ENCODE measurements around the gene GDAP2.
"Not testable (repeated sequence)": the region's sequence is repeated elsewhere in the genome, so short reads cannot be mapped to it uniquely, and the experiment has no call there.

GDAP2 gene

DNA sequence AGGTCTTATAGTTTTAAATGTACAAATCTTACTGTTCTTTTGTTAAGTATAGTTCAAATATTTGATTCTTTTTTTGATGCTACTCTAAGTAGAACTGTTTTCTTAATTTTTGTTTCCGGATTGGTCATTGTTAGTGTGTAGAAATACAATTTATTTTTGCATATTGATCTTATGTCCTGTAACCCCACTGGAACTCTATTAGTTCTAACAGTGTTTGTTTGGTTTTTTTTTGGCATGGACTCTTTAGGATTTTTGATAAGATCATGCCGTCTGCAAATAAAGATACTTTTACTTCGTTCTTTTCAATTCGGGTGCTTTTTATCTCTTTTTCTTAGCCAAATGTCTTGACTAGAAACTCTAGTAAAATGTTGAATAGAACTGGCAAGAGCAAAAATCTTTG, 26.5 kb downstream of the GDAP2 start:
- DNase-seq (ENCODE audit: low read depth in 2 of 3, low spot score in 1 of 3): no peak

DNA sequence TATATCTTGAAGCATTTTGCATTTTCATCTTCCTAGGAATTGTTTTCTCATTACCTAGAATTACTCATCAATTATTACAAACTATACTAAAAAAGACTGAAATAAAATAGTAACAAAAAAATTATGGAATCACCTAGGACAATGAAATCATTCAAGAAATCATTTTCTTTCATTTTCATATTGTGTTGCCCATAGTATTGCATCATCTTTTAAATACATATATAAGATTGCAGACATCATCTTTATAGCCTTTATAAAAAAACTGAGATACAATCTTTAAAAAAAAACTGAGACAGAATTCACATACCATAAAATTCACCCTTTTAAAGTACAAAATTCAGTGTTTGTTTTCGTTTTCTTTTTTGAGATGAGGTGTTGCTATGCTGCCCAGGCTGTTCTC, 29.6 kb downstream of the GDAP2 start:
- DNase-seq (ENCODE audit: low read depth in 2 of 3, low spot score in 1 of 3): no peak

DNA sequence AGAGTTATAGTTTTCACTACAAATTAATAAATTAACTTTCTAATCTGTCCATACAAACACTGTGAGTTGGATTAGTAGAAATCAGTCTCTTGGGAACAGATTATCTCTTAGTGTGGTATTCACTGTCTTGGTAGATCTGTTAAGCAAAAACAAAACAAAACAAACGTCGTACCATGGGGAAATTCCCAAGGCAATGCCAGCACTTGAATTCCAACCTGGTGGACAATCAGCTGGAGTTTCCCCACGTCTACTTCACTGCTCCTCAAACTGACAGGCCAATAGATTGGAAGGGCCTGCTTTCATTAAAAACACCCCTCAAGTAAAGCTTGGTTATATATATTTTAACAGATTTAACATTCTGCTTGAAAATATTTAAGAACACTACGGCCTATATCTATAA, 31.9 kb downstream of the GDAP2 start:
- no peak for DNase-seq (ENCODE audit: low read depth in 2 of 3, low spot score in 1 of 3)

DNA sequence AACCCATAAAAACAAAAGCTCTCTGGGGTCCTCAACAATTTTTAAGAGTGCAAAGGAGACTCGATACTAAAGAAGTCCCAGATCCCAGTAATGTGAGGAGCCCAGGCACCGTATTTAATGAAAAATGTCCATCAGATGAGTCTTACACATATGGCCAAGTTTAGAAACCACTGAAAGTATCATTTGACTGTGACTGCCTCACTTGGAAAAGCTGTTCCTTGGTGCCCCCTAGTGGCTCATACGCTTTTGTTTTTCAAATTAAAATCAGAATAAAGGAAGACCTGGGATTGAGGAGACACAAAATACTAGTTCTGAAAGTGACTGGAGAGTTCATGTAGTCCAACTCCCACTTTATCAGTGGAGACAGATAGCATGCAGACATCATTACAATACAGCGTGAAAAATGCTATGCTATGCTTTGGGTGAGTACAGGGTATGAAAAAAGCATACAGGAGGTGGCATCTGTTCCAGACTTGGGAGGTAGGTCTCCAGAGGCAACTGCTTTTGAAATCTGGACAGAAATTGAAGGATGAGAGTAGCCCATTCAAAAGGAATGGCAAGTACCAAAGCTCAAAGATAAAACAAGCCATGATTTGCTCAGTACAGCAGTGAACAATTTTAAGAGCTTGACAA, 33.8 kb downstream of the GDAP2 start:
- DNase-seq (ENCODE audit: low read depth in 2 of 3, low spot score in 1 of 3): peak; percentile 32 to 67 (median 51)

DNA sequence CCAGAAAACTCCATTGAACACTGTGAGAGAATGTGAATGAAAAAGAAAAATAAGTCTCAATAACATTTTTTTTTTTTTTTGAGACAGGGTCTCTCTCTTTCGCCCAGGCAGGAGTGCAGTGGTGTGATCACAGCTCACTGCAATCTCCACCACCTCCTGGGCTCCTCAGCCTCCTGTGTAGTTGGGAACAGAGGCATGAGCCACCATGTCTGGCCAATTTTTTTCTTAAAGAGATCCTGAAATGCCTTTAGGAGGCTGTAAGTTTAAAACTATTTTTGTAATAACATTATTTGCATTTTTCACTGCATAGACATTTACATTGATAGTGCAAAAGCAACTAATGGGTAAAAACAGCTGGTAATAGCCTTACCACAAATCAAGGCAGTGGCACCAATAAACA, 35.3 kb downstream of the GDAP2 start:
- no peak for DNase-seq (ENCODE audit: low read depth in 2 of 3, low spot score in 1 of 3)

DNA sequence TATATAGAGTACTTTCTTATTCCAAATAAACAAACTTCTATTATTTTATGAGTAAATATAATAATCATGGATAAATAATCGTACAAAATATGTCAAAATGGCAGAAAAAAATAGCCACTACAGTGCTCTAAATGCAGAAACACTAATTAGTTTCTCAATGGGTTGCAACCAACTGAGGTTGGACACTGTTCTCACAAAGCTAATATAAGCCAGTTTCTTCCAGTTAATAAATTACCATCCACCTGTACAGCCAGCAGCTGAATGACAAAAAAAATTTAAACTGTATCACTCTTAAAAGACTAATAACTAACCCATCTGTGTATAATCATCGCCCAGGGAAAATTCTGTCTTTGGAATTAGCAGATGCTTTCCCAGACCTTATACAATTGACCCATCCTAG, 36.9 kb downstream of the GDAP2 start:
- no peak for DNase-seq (ENCODE audit: low read depth in 2 of 3, low spot score in 1 of 3)

DNA sequence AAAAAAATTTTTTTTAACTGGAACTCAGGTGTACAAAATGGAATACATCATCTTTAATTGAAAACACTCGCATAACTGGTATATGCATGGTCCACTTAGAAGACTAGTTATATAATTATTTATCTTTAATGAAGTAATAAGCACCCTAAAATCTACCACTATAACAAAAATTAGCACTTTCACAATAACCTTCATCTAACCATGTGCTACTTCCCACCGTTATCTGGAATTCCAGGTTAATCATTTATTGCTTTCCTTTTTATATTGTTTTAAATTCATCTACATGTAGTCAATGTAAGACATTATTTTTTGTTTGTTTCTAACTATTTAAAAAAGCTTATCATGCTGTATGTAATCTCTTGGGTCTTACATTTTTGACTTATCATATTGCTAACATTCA, 39.0 kb downstream of the GDAP2 start:
- no peak for DNase-seq (ENCODE audit: low read depth in 2 of 3, low spot score in 1 of 3)

DNA sequence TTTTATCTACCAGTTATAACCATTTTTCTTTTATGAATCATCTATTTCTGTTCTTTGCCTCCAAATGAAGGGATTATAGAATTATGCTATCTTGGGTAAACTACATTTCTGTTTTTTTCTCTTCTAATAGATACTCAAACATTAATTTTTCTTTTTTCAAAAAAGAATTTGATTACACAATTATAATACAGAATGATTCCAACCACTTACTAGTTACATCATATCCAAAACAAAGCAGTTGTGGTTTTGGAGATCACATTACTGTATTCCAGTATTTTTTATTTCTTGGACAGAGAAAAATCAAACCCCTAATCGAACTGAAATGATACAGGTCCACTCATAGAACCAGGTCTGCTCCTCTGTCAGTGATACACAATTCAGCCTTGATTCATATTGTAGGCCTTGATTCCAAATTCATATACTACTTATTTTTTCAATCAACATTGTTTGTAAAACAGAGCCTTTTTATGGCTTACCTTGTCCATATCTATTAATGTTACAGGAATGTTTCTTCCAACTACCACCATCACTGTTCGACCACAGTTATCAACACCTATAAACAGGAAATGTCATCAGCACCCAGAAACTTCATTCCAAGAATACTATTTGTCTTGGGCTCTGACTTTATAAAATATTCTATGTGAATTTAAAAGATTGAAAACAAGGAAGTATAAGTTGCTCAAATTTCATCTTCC, 43.2 kb downstream of the GDAP2 start:
- DNase-seq (ENCODE audit: low read depth in 2 of 3, low spot score in 1 of 3): no peak

DNA sequence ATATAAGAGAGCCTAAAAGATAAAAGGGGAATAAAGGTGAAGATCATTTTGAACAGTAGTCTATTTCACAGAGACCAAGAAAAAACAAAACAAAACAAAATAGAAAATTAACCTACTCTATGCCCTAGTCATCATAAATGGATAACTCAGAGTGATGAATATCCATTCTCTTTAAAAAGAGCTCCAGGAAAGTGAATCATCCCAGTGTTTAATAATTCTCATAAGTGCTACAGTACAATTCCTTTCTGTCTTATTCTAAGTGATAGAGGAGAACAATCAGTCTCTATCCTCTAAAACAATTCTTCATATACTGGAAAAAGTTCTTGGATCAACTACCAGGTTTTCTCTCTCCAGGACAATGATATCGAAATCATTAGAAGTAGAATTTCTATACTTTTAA, 45.8 kb downstream of the GDAP2 start:
- DNase-seq (ENCODE audit: low read depth in 2 of 3, low spot score in 1 of 3): no peak

DNA sequence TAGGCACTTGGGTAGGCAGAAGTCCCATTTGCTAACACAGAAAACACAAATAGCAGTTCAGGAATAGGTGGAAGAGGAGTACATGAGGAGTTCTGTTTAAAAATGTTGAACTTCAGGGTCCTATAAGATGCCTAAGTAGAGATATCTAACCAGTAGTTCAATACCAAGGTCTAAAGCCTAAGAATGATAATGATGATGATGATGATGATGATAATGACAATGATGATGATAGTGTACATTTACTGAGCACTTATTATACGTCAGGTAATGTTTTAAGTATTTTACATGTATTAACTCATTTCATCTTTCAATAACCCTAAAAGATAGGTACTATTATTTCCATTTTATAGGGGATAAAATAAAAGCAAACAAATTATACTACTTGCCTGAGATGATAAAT, 50.1 kb downstream of the GDAP2 start:
- no peak for DNase-seq (ENCODE audit: low read depth in 2 of 3, low spot score in 1 of 3)

DNA sequence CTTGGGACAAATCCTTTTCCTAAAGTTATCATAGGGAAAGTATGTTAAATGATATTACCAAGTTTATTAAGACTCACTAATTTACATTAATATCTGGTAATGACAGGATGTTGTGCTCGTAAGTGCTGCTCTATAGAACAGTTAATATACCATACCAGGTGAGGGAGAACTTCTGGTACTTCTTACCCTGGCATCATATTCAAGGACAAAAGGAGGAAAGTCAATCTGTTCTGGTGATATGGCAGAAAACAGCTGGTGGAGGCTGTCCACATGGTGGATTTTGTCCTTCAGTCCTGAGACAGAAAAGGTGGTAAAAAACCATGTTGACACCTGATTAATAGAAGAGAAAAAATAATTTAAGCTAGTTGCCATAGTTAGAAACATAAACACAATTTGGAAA, 51.6 kb downstream of the GDAP2 start:
- no peak for DNase-seq (ENCODE audit: low read depth in 2 of 3, low spot score in 1 of 3)

DNA sequence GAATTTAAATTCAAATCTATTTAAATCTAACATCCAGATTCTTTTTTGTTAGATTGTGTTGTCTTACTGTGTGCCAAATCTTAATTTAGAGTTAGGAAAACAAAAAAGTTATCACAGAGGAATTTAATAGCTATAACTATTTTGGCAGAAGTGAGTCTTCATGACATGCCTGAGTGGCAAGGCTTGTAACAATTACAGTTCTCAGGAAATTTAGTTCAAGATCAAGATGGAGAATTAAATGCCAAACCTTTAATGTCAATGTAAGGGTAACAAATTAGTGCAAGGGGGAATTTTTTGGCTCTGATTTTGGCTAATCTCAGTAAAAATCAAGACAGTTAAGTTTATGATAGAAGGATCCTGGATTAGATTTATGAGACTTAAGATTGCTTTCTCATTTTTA, 58.4 kb downstream of the GDAP2 start:
- DNase-seq (ENCODE audit: low read depth in 2 of 3, low spot score in 1 of 3): no peak

DNA sequence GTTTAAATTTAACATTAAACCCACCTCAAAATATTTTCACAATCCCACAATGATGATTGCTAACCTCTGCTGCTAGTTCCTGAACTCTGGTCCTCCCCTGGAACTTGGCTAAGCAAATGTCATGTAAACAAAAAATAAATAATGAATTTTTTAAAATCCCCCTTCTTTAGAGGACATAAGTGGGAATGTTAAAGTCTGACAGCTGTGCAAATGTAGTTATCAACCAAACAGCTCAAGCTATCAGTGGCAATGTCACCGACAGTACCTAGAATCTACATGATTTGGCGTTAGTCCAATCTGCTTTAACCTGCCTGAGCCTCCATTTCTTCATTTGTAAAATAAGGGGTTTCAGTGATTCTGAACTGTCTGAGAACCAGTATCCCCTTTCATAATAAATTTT, 67.7 kb downstream of the GDAP2 start:
- no peak for DNase-seq (ENCODE audit: low read depth in 2 of 3, low spot score in 1 of 3)

DNA sequence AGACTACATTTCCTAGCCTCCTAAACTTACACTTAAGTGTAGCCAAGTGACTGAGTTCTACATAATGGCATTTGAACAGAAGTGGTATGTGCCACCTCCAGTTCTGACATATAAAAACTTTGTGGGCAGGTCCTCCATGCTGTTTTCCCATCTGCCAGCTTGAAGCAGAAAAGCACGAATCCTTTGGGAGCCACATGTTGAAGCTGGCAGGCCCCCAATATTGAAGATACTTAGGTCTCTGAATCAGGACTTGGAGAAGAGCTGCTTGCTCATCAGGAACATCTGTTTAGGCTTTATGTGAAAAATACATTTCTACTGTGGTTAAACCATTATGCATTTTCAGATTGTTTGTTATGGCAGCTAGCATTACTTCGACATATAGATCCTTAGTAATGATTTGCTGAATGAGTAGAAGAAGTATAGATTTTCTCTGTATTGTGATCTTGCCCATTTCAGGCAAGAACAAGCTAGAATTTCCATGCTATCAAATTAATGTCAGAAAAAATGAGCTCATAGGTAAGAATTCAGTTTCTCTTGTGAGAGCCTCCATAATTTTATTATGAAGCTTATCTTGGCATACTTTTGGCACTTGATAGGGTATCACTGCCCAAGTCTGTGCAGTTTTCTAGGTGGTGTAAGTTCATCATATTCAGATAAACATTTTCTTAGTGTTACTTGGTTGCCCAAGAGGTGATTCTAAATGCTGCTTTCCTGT, 68.4 kb downstream of the GDAP2 start:
- no peak for DNase-seq (ENCODE audit: low read depth in 2 of 3, low spot score in 1 of 3)

DNA sequence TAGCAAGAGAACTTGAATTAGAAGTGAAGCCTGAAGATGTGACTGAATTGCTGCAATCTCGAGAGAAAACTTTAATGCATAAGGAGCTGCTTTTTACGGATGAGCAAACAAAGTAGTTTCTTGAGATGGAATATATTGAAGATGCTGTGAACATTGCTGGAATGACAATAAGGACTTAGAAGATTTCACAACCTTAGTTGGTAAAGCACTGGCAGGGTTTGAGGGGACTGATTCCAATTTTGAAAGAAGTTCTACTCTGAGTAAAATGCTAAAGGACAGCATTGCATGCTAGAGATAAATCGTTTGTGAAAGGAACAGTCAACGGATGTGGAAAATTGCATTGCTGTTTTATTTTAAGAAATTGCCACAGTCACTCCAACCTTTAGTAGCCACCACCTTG, 69.5 kb downstream of the GDAP2 start:
- DNase-seq (ENCODE audit: low read depth in 2 of 3, low spot score in 1 of 3): no peak

DNA sequence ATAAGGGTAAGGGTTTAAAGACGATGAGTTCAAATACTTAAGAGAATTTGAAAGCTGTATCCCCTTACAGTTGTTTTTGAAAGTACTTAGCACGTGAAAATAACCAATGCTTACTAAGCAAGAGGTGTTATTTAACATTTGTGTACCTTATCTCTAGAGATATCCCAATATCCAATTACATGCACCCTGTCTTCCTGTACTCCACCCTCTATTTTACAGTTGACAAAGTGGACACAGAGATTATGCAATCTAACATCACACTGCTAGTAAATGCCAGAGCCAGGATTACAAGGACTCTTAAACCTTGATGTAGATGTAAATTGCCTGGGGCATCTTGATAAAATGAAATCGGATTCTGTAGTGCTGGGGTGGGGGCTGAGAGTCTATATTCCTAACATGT, 72.0 kb downstream of the GDAP2 start:
- no peak for DNase-seq (ENCODE audit: low read depth in 2 of 3, low spot score in 1 of 3)

DNA sequence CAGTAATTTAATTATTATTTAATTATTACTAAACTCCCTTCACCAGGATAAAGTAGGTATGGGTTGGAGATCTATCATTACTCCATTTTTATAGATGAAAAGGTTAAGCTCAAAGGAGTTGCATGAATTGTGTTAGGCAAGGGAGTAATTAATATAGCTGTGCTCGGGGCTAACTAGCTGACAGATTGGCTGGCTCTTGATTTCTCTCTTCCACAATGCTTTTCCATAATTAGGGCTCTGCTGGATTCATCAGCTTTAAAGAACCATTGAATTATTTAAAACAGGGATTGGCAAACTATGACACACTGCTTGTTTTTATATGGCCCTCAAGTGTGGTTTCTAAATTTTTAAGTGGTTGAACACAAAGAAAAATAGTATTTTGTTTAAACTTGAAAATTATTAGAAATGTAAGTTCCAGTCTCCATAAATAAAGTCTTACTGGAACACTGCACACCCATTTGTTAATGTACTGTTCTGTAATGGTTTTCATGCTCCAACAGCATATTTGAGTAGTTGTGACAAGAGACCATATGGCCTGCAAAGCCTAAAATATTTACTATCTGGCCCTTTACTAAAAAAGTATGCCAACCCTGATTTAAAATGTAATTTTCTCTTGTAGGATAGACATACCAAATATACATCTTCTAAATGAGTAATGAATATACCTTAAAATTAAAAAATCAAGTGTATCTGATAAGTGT, 76.4 kb downstream of the GDAP2 start:
- no peak for DNase-seq (ENCODE audit: low read depth in 2 of 3, low spot score in 1 of 3)

DNA sequence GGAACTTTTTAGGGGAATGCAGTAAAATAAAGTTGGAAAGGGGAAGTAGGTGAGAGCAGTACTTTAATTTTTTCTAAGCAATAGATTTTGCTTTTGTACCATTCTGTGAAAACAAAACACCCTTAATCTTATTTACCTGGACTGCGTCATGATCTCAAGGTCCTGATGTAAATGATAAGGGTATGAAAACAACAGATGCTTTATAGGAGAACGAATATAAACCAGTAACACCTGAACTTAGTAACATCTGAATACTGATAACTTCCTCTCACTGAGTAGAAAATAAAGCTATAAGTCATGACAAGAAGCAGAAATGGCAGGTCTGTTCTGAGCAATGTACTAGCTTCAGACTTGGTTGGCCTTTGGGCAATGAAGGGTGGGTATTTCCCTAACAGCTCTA, 77.7 kb downstream of the GDAP2 start:
- DNase-seq (ENCODE audit: low read depth in 2 of 3, low spot score in 1 of 3): no peak

DNA sequence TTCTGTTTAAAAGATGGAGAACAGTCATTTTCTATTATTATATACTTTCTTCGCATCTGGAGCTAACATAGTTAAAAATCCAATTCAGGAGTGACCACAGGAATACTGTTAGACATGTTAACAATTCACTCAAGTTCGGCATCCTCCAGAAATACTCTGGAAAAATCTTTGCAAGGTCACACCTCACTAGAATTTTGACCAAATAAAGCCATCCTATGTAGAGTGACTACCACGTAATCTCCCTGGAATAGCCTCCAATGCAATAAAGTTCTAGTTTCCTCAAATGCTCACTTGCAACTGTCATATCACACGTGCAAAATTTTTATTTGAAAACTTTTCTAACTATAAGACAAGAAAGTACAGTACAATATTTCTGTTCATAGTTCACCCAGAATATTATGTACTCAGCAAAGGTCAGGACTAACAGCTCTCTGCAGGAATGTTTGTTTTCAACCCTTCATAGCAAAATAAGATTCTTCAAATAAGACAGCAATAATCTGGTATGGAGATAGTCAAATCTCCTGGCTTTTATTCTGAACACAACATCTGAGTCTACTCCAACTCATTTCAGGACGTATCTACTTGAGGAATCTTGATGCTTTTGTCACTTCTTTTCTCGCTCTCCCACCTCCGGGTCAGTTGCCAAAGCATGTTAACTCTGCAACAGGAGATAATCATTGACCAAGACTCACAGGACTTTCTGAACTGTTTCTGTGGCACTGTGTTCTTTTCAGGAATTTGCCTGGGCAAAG, 82.6 kb downstream of the GDAP2 start:
- DNase-seq (ENCODE audit: low read depth in 2 of 3, low spot score in 1 of 3): no peak

DNA sequence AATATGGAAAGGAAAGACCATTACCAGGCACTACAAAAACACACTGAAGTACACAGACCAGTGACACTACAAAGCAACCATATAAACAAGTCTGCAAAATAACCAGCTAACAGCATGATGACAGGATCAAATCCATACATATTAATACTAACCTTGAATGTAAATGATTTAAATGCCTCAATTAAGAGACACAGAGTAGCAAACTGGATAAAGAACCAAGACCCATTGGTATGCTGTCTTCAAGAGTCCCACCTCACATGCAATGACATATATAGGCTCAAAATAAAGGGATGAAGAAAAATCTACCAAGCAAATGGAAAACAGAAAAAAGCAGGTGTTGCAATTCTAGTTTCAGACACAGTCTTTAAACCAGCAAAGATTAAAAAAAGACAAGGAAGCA, 84.9 kb downstream of the GDAP2 start:
- DNase-seq (ENCODE audit: low read depth in 2 of 3, low spot score in 1 of 3): not testable (repeated sequence)

DNA sequence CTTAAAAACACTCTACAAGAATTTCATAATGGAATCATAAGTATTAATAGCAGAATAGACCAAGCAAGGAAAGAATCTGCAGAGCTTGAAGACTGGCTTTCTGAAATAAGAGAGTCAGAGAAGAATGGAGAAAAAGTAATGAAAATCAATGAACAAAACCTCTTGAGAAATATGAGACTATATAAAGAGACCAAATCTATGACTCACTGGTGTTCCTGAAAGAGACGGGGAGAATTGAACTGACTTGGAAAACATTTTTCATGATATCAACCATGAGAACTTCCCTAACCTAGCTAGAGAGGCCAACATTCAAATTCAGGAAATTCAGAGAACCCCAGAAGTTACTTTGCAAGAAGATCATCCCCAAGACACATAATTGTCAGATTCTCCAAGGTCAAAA, 85.6 kb downstream of the GDAP2 start:
- DNase-seq (ENCODE audit: low read depth in 2 of 3, low spot score in 1 of 3): no peak
